Coronary artery (tissue), 2 donors: ENCODE measurements around the gene RGS14.

Source experiments
- DNase-seq: peaks from one replicate; pipeline ENCODE4 v3.0.0-alpha.2; 2017; ENCODE audit warnings: low spot score
- H3K27ac ChIP-seq, 2 donors: fragments of 200-600 bp; sonication (generic); one replicate each; pipeline ENCODE4 v1.5.1; 2016 to 2019
- H3K4me3 ChIP-seq: fragments of 200-600 bp; sonication (generic); 2 replicates; pipeline ENCODE4 v1.5.1; 2016; ENCODE audit warnings: mild to moderate bottlenecking, moderate library complexity
- TF ChIP-seq, protein P1 (sequence below): fragments of 200-600 bp; sonication (generic); IDR thresholded peaks from one replicate; pipeline ENCODE4 v1.5.1; 2019; ENCODE audit warnings: antibody characterized with exemption

Gene RGS14

DNA sequence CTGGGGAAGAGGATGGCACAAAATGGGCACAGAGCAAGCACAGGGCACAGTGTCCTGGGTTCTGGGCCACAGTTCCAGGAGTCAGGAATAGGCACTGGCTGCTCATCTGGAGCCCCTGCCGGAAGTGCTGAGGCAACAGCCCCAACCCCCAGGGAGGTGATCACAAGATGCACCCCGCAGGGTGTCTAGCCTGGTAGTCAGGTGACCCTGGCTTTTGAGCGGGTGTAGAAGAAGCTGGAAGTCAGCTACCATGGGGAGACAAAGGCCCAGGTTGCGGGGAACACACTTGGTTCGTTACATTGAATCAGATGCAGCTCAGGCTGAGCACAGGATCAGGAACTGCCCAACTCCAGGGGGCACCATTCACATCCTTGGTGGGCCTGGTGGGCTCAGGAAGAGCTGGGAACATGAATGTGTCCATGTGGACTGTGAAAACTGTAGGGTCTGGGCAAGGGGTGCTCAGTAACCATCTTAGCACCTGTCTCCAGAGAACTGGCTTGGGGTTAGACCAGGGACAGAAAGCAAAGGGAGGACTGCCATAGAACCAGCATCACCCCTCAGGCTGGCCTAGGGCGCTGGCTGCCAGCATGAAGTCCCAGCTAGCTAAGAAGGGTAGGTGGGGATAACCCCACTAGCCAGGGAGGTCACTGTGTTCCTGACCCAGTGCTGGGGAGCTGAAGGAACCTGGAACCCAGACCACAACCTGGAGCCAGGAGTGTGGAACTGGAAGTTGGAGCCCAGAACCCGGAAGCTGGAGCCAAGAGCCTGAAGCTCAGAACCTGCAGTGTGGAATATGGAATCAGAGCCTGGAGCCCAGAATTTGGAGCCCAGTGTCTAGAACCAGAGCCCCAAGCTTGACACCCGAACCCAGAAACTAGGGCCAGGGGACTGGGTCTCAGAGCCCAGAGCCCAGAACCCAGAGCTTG lies 20.4 kb downstream of the RGS14 start:
- TF ChIP-seq, protein P1, sequence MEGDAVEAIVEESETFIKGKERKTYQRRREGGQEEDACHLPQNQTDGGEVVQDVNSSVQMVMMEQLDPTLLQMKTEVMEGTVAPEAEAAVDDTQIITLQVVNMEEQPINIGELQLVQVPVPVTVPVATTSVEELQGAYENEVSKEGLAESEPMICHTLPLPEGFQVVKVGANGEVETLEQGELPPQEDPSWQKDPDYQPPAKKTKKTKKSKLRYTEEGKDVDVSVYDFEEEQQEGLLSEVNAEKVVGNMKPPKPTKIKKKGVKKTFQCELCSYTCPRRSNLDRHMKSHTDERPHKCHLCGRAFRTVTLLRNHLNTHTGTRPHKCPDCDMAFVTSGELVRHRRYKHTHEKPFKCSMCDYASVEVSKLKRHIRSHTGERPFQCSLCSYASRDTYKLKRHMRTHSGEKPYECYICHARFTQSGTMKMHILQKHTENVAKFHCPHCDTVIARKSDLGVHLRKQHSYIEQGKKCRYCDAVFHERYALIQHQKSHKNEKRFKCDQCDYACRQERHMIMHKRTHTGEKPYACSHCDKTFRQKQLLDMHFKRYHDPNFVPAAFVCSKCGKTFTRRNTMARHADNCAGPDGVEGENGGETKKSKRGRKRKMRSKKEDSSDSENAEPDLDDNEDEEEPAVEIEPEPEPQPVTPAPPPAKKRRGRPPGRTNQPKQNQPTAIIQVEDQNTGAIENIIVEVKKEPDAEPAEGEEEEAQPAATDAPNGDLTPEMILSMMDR, result no peak
- Histone ChIP-seq H3K4me3 (no peak overlapping the region), H3K27ac (no peak overlapping the region)
- DNase-seq, result no peak

DNA sequence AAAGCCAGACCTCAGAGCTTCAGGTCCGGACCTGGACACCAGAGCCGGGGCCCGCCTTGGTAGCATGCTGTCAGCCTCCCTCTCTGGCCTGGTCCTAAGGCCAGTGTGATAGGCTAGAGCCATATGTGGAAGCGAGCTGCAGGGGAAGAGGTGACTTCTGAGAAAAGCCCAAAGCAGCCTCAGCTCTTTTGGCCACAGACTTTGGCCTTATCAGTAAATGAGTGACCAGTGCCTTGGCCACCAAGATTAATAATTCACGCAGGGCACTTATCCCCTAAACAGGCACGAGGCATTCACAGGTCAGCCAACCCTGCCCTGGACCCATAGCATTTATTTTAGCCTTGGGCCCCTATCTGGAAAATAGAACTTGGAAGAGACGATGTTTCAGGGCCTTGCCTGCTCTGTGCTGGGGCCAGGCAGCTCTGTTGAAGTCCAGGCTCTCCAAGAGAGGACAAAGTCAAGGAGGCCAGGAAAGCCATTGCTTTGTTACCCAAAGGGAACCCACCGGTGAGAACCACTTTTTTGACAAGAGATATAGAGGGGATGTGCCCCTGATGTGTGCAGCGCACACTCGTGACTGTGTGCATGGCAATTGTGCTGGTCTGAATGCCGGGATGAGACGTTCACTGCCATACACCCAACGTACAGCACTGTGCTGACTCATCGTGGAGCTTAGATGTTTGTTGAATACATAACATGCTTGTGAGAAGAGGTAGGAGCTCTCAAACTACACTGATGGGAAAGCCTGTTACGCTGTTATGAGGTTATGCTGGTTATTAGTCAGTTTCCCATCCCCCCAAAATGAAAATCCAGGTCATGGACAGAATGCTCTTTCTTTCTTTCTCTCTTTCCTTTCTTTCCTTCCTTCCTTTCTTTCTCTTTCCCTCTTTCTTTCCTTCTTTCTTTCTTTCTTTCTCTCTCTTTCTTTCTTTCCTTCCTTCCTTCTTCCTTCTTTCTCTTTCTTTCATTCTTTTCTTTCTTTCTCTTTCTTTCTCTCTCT lies 21.5 kb downstream of the RGS14 start:
- TF ChIP-seq, protein P1, result no peak
- no peak for DNase-seq
- Histone ChIP-seq H3K27ac (no peak overlapping the region), H3K4me3 (no peak overlapping the region)

DNA sequence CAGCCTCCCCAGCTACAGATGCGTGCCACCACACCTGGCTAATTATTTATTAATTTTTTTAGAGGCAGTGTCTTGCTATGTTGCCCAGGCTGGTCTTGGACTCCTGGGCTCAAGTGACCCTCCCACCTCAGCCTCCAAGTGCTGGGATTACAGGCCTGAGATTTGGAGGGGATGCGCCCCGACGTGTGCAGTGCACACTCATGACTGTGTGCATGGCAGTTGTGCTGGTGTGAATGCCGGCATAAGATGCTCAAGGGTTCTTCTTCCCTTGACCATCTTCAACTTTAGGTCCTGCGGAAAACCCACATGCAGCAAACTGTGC lies 23.0 kb downstream of the RGS14 start:
- Histone ChIP-seq H3K4me3 (no peak overlapping the region), H3K27ac (no peak overlapping the region)
- TF ChIP-seq, protein P1, result no peak
- no peak for DNase-seq

DNA sequence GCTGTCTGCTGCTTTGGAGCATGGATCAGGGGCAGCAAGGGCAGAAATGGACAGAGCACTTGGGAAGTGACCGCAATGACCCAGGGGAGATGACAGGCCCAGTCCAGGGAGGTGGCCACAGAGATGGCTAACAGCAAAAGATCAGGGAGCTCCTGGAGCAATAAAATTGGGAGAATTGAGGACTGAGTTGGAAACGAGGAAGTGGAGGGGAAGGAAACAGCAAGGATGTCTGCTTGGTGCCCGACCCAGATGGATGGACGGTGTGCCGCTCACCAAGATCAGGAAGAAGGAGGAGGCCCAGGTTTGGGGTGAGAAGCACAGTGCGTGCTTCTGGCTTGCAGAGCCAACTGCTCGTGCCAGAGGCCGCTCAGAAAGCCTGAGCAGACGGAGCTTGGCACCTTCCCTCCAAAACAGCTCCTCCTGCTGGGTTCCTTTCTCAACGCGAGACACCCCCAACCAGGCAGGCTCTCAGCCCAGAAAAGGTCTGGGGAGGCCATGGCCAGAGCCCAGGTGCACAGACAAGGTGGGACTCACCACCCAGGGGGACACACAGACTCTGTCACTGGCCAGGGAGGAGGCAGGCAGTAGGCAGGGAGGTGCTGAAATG lies 24.8 kb downstream of the RGS14 start:
- TF ChIP-seq, protein P1, result no peak
- Histone ChIP-seq H3K4me3 (no peak overlapping the region), H3K27ac (no peak overlapping the region)
- DNase-seq, result no peak

DNA sequence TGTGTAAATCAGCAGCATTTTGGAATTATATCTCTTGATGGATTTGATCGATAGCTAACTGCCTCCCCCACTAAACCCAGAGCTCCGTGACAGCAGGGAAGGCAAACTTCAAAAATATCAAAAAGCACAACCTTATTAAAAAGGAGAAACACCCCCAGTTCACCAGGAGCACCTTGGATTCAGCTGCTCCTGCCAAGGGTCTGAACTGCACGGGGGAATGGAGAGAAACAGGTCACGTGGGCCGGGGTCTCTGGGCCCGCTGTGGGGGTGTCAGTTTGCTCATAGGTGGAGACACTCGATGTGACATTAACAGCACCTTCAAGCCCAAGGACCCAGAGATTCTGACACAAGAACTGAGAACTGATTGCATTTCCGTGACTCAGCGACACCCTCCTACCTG lies 25.5 kb downstream of the RGS14 start:
- H3K27ac ChIP-seq, result no peak overlapping the region
- no peak for DNase-seq
- TF ChIP-seq, protein P1, result no peak
- no peak overlapping the region for H3K4me3 ChIP-seq

DNA sequence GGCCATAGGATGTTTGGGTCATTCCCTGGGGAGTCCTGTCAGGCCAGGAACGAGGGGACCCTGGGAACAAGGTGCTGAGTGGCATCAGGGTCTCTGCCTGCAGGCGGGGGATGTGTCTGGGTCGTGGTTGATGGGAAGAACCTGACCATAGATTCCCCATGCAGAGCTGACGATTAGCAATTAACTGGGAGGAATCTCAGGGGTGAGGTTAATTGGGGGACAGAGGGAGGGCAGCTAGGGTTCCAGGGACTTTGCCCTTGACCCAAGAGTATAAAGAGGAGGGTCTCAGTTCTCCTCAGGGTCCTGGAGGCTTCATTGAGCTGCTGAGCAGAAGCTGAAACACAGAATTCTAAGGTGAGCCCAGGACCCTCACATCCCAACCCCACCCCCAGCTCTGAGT lies 26.4 kb downstream of the RGS14 start, which contains the start of gene SLC34A1:
Gene SLC34A1, plus strand, starts transcription at position 301 of the 400 bp plus-strand sequence. CDS start 1,308 bp downstream, outside the sequence.
- no peak within 1 kb of the TSS for H3K27ac ChIP-seq
- TF ChIP-seq, protein P1, result no peak
- DNase-seq, result no peak
- no peak within 1 kb of the TSS for H3K4me3 ChIP-seq
